ENCODE results near the gene RRP12. TPM values are rescaled to one million over a fixed set of nuclear protein-coding genes. Genes with fewer than 3 reads are reported as not detected.

Gene RRP12
- total and polyA plus RNA-seq, 5 donors, result 10.8 to 21.2 (median 16.7) TPM

GRCh38 chr10:97335188-97335619 is 65.9 kb downstream of the RRP12 start:
- Histone ChIP-seq H3K4me3 (ENCODE audit: low read length) (peak overlapping the region; percentile 67), H3K27me3 (ENCODE audit: control insufficient read depth, insufficient read depth) (no peaks in the 10 kb centered on the region), H3K27ac (ENCODE audit: low read length) (no peak overlapping the region), H3K9me3 (ENCODE audit: control insufficient read depth, low read length) (no peaks in the 10 kb centered on the region), H3K4me1 (ENCODE audit: control insufficient read depth, insufficient read depth, low read length) (peaks cover 8% of the 10 kb centered on the region)
- ATAC-seq (no peak), DNase-seq (peak in 2 of 3 donors; percentile 66 to 67)
- 5% methylated on average over 25 of the region's 25 CpGs for WGBS
- intact Hi-C loops (cut with DNase I), result loop anchor here in 1 of 4 donors (10.0 kb wide), 1 partner anchor 50 kb away; no protein-coding TSS in a partner anchor

- DNase-seq, result peak; percentile 92 to 97 (median 97)
- Histone ChIP-seq H3K27ac (ENCODE audit: low read length) (peak within 1 kb of the TSS; percentile 59), H3K27me3 (ENCODE audit: control insufficient read depth, insufficient read depth) (no peaks in the 10 kb centered on the region), H3K4me3 (ENCODE audit: low read length) (peak within 1 kb of the TSS; percentile 67), H3K9me3 (ENCODE audit: control insufficient read depth, low read length) (no peaks in the 10 kb centered on the region), H3K4me1 (ENCODE audit: control insufficient read depth, insufficient read depth, low read length) (peaks cover 8% of the 10 kb centered on the region)
- peak; percentile 98 for ATAC-seq
- intact Hi-C loops (cut with DNase I), result loop anchor here in 2 of 4 donors (5.0 to 10.0 kb wide), 2 partner anchors 42 to 50 kb away; partner anchors contain the start of gene ARHGAP19 (in 1 of the 2)
- WGBS, result under 1% methylated on average over 103 of the region's 103 CpGs
Observed at GRCh38 chr10:97334370-97335175, 66.6 kb downstream of the RRP12 start, which contains the start of gene FRAT2. Gene FRAT2 (minus strand): TSS chr10:97334729. CDS start chr10:97334572, 157 bp downstream.

GRCh38 chr10:97333601-97334369 is 67.4 kb downstream of the RRP12 start:
- Histone ChIP-seq H3K4me3 (ENCODE audit: low read length) (peak overlapping the region; percentile 67), H3K9me3 (ENCODE audit: control insufficient read depth, low read length) (no peaks in the 10 kb centered on the region), H3K27me3 (ENCODE audit: control insufficient read depth, insufficient read depth) (no peaks in the 10 kb centered on the region), H3K27ac (ENCODE audit: low read length) (peak overlapping the region; percentile 59), H3K4me1 (ENCODE audit: control insufficient read depth, insufficient read depth, low read length) (peaks cover 8% of the 10 kb centered on the region)
- ATAC-seq (peak; percentile 7 to 22), DNase-seq (peak; percentile 50 to 82 (median 80))
- intact Hi-C loops (cut with DNase I), result loop anchor here in 2 of 4 donors (5.0 to 10.0 kb wide), 2 partner anchors 41 to 49 kb away; partner anchors contain the start of gene ARHGAP19 (in 1 of the 2)
- under 1% methylated on average over 89 of the region's 89 CpGs for WGBS

GRCh38 chr10:97333351-97333600 is 67.9 kb downstream of the RRP12 start:
- peak in 1 of 3 donors; percentile 61 for DNase-seq
- Histone ChIP-seq H3K4me3 (ENCODE audit: low read length) (peak overlapping the region; percentile 67), H3K4me1 (ENCODE audit: control insufficient read depth, insufficient read depth, low read length) (peaks cover 10% of the 10 kb centered on the region), H3K27me3 (ENCODE audit: control insufficient read depth, insufficient read depth) (no peaks in the 10 kb centered on the region), H3K27ac (ENCODE audit: low read length) (peak overlapping the region; percentile 59), H3K9me3 (ENCODE audit: control insufficient read depth, low read length) (no peaks in the 10 kb centered on the region)
- intact Hi-C loops (cut with DNase I), result loop anchor here in 2 of 4 donors (5.0 to 10.0 kb wide), 2 partner anchors 41 to 48 kb away; partner anchors contain the start of gene ARHGAP19 (in 1 of the 2)
- 3% methylated on average over 7 of the region's 7 CpGs for WGBS
- no peak for ATAC-seq

GRCh38 chr10:97332591-97333350 is 68.4 kb downstream of the RRP12 start:
- intact Hi-C loops (cut with DNase I), result loop anchor here in 2 of 4 donors (5.0 to 10.0 kb wide), 2 partner anchors 40 to 48 kb away; partner anchors contain the start of gene ARHGAP19 (in 1 of the 2)
- peak; percentile 41 to 43 for ATAC-seq
- H3K27ac ChIP-seq (ENCODE audit: low read length), result peak overlapping the region; percentile 59
- WGBS, result 10% methylated on average over 18 of the region's 18 CpGs
- peak overlapping the region; percentile 67 for H3K4me3 ChIP-seq (ENCODE audit: low read length)
- H3K27me3 ChIP-seq (ENCODE audit: control insufficient read depth, insufficient read depth), result no peaks in the 10 kb centered on the region
- H3K4me1 ChIP-seq (ENCODE audit: control insufficient read depth, insufficient read depth, low read length), result peaks cover 10% of the 10 kb centered on the region
- peak in 2 of 3 donors; percentile 26 to 62 for DNase-seq
- no peaks in the 10 kb centered on the region for H3K9me3 ChIP-seq (ENCODE audit: control insufficient read depth, low read length)

GRCh38 chr10:97331153-97331703 is 69.9 kb downstream of the RRP12 start:
- intact Hi-C loops (cut with DNase I), result loop anchor here in 2 of 4 donors (5.0 to 10.0 kb wide), 2 partner anchors 39 to 46 kb away; partner anchors contain the start of gene ARHGAP19 (in 1 of the 2)
- ATAC-seq (no peak), DNase-seq (no peak)
- H3K27ac ChIP-seq (ENCODE audit: low read length), result no peak overlapping the region
- H3K4me3 ChIP-seq (ENCODE audit: low read length), result peak overlapping the region; percentile 67
- no peaks in the 10 kb centered on the region for H3K9me3 ChIP-seq (ENCODE audit: control insufficient read depth, low read length)
- peaks cover 7% of the 10 kb centered on the region for H3K4me1 ChIP-seq (ENCODE audit: control insufficient read depth, insufficient read depth, low read length)
- 66% methylated on average over 6 of the region's 6 CpGs for WGBS
- H3K27me3 ChIP-seq (ENCODE audit: control insufficient read depth, insufficient read depth), result no peaks in the 10 kb centered on the region

- Histone ChIP-seq H3K27ac (ENCODE audit: low read length) (no peak overlapping the region), H3K4me3 (ENCODE audit: low read length) (no peak overlapping the region), H3K27me3 (ENCODE audit: control insufficient read depth, insufficient read depth) (no peaks in the 10 kb centered on the region), H3K9me3 (ENCODE audit: control insufficient read depth, low read length) (no peaks in the 10 kb centered on the region), H3K4me1 (ENCODE audit: control insufficient read depth, insufficient read depth, low read length) (peaks cover 7% of the 10 kb centered on the region)
- DNase-seq, result peak in 1 of 3 donors; percentile 65
- WGBS, result 72% methylated on average over 5 of the region's 5 CpGs
- intact Hi-C loops (cut with DNase I), result loop anchor here in 2 of 4 donors (5.0 to 10.0 kb wide), 2 partner anchors 37 to 45 kb away; partner anchors contain the start of gene ARHGAP19 (in 1 of the 2)
- ATAC-seq, result no peak
Observed at GRCh38 chr10:97329766-97330165, 71.4 kb downstream of the RRP12 start.

GRCh38 chr10:97328646-97329453 is 72.3 kb downstream of the RRP12 start:
- Histone ChIP-seq H3K27me3 (ENCODE audit: control insufficient read depth, insufficient read depth) (no peaks in the 10 kb centered on the region), H3K4me3 (ENCODE audit: low read length) (no peak overlapping the region), H3K4me1 (ENCODE audit: control insufficient read depth, insufficient read depth, low read length) (peaks cover 7% of the 10 kb centered on the region), H3K27ac (ENCODE audit: low read length) (no peak overlapping the region), H3K9me3 (ENCODE audit: control insufficient read depth, low read length) (no peaks in the 10 kb centered on the region)
- 67% methylated on average over 3 of the region's 3 CpGs for WGBS
- intact Hi-C loops (cut with DNase I), result no loop called here
- no peak for DNase-seq
- no peak for ATAC-seq

GRCh38 chr10:97327348-97328294 is 73.5 kb downstream of the RRP12 start:
- WGBS, result 79% methylated on average over 7 of the region's 7 CpGs

More at GRCh38 chr10:97327348-97328294, 73.5 kb downstream of the RRP12 start:
- Histone ChIP-seq H3K9me3 (ENCODE audit: control insufficient read depth, low read length) (no peaks in the 10 kb centered on the region), H3K27me3 (ENCODE audit: control insufficient read depth, insufficient read depth) (no peaks in the 10 kb centered on the region), H3K27ac (ENCODE audit: low read length) (no peak overlapping the region), H3K4me3 (ENCODE audit: low read length) (no peak overlapping the region), H3K4me1 (ENCODE audit: control insufficient read depth, insufficient read depth, low read length) (peaks cover 5% of the 10 kb centered on the region)
- DNase-seq (no peak), ATAC-seq (no peak)
- intact Hi-C loops (cut with DNase I), result no loop called here

All from right cardiac atrium (tissue), 5 donors.